Transverse colon (tissue), 4 donors: ENCODE results near the gene TCF3. TPM values are rescaled to one million over a fixed set of nuclear protein-coding genes. Genes with fewer than 3 reads are reported as not detected.
"Not testable (repeated sequence)": the region's sequence is repeated elsewhere in the genome, so short reads cannot be mapped to it uniquely, and the experiment has no call there.

Experiments used
- DNase-seq: peaks from one replicate; pipeline ENCODE4 v3.0.0-alpha.2; 2019
- H3K27ac ChIP-seq, 4 donors: fragments of 200-600 bp; sonication (generic); 2 replicates each; pipeline ENCODE4 v1.5.1; 2016 to 2018; ENCODE audit warnings: inconsistent platforms in 4 of 4
- H3K27me3 ChIP-seq: fragments of 200-600 bp; sonication (generic); 2 replicates; pipeline ENCODE4 v1.5.1; 2017; ENCODE audit warnings: inconsistent platforms
- H3K36me3 ChIP-seq, 4 donors: fragments of 200-600 bp; sonication (generic); 2 replicates each; pipeline ENCODE4 v1.5.1; 2017 to 2019; ENCODE audit warnings: inconsistent platforms in 4 of 4
- H3K4me1 ChIP-seq, 4 donors: fragments of 200-600 bp; sonication (generic); 2 replicates each; pipeline ENCODE4 v1.5.1; 2017 to 2020; ENCODE audit warnings: inconsistent platforms in 4 of 4
- H3K4me3 ChIP-seq, 4 donors: fragments of 200-600 bp; sonication (generic); 1 replicate in 1 of 4; 2 replicates in 3 of 4; pipeline versions ENCODE4 v1.5.1 to v1.6.1; 2017 to 2019; ENCODE audit warnings: inconsistent platforms in 4 of 4
- H3K9me3 ChIP-seq, 2 donors: fragments of 200-600 bp; sonication (generic); 2 replicates each; pipeline ENCODE4 v1.5.1; 2017 to 2019; ENCODE audit warnings: inconsistent platforms in 2 of 2
- EP300 ChIP-seq: sonication (generic); formaldehyde crosslinking; IDR thresholded peaks from one replicate; pipeline ENCODE4 v1.6.1; 2017; ENCODE audit warnings: antibody characterized with exemption, low read depth
- POLR2A ChIP-seq: fragments of 450-650 bp; IDR thresholded peaks from one replicate; pipeline ENCODE4 v1.6.1; 2016; ENCODE audit warnings: antibody characterized with exemption, mild to moderate bottlenecking, moderate library complexity
- POLR2AphosphoS5 ChIP-seq, 3 donors: sonication (generic); formaldehyde crosslinking; IDR thresholded peaks; one replicate each; pipeline ENCODE4 v1.6.1; 2016; ENCODE audit warnings: antibody characterized with exemption in 3 of 3
- WGBS, 2 donors: methylation state at CpG; one replicate each; pipeline ENCODE4 v1.1.5; 2018; ENCODE audit warnings: low coverage in 1 of 2; 5-methylcytosine and 5-hydroxymethylcytosine counted together
- in situ Hi-C, 4 donors: fragments of 200-750 bp; cut with MboI; loops; one replicate each; pipeline versions ENCODE4 v1.15.0 to v1.15.1; 2017; ENCODE audit warnings: low sequenced_read_pairs in 3 of 4, low pct_ligation_motif_present in 1 of 4, low pct_unique_long_range_greater_than_20kb in 1 of 4
- intact Hi-C: fragments of 100-400 bp; cut with DNase I; formaldehyde crosslinking; loops from one replicate; pipeline ENCODE4 v1.15.1; 2023; ENCODE audit warnings: low total_unique reads
- total RNA-seq, 4 donors: library from RNA; depleted of rRNA; stranded (reverse); fragments of >200 nt; gene quantifications; one replicate each; pipeline ENCODE4 v1.1.0, GENCODE V29; 2016
- TF ChIP-seq, protein P1 (sequence below), 5 experiments: fragments of 200-600 bp in 3 of 5; fragments of 450-650 bp in 2 of 5; sonication (generic) in 3 of 5; IDR thresholded peaks; 1 replicate in 2 of 5; 2 replicates in 3 of 5; pipeline ENCODE4 v1.5.1; 2016 to 2017; ENCODE audit warnings: antibody characterized with exemption in 5 of 5, inconsistent platforms in 3 of 5, mild to moderate bottlenecking in 2 of 5, moderate library complexity in 1 of 5

The TCF3 gene
- total RNA-seq, 4 donors from 2014 or later: 55.9 to 160 (median 79.7) TPM

- Histone ChIP-seq H3K4me1 (no peaks in the 10 kb centered on the region), H3K27me3 (peaks cover 53% of the 10 kb centered on the region), H3K36me3 (no peaks in the 10 kb centered on the region), H3K9me3 (no peaks in the 10 kb centered on the region), H3K27ac (no peak overlapping the region), H3K4me3 (no peak overlapping the region)
- 85% methylated on average over 19 of the region's 19 CpGs; no CpG with 5 or more reads in 1 of the 2 donors for WGBS, 2 donors
- no peak for DNase-seq
- no peak for TF ChIP-seq POLR2A
- TF ChIP-seq EP300: no peak
- no peak for TF ChIP-seq POLR2AphosphoS5 (IDR thresholded peaks at IDR 0.05)
- TF ChIP-seq, protein P1, sequence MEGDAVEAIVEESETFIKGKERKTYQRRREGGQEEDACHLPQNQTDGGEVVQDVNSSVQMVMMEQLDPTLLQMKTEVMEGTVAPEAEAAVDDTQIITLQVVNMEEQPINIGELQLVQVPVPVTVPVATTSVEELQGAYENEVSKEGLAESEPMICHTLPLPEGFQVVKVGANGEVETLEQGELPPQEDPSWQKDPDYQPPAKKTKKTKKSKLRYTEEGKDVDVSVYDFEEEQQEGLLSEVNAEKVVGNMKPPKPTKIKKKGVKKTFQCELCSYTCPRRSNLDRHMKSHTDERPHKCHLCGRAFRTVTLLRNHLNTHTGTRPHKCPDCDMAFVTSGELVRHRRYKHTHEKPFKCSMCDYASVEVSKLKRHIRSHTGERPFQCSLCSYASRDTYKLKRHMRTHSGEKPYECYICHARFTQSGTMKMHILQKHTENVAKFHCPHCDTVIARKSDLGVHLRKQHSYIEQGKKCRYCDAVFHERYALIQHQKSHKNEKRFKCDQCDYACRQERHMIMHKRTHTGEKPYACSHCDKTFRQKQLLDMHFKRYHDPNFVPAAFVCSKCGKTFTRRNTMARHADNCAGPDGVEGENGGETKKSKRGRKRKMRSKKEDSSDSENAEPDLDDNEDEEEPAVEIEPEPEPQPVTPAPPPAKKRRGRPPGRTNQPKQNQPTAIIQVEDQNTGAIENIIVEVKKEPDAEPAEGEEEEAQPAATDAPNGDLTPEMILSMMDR (IDR thresholded peaks at IDR 0.05): no peak
- intact Hi-C loops: no loop called here
- in situ Hi-C loops: loop anchor here in 1 of 4 donors (25.0 kb wide), 1 partner anchor 162 kb away; no protein-coding TSS in a partner anchor
These were observed 47.0 kb upstream of the TCF3 start for GRCh38 chr19:1699386-1699785.

DNA sequence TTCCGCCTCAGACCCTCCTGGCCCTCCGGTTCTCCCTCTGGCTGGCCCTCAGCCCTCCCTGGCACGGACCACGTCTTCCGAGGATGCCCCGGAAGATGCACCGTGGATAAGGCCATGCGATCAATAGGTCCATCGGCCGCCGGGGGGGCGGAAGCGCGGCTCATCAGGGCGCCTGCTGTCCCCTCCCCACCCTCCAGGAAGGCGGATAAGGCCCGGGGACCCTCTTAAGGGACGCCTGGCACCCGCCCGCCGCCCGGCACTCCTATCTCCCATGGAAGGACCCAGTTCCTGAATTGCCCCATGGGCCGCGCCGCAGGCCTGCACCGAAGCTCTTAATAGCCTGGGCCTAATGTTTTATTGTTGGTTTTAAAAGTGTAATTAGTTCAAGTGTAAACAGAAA lies 46.2 kb upstream of the TCF3 start:
- no peak overlapping the region for H3K27ac ChIP-seq
- in situ Hi-C loops (loop anchor here in 1 of 4 donors (25.0 kb wide), 1 partner anchor 161 kb away; no protein-coding TSS in a partner anchor), intact Hi-C loops (no loop called here)
- H3K4me3 ChIP-seq: no peak overlapping the region
- no peaks in the 10 kb centered on the region for H3K4me1 ChIP-seq
- no peak for DNase-seq
- H3K27me3 ChIP-seq: peaks cover 58% of the 10 kb centered on the region
- no peaks in the 10 kb centered on the region for H3K36me3 ChIP-seq
- no peak for TF ChIP-seq EP300
- TF ChIP-seq, protein P1 (IDR thresholded peaks at IDR 0.05): no peak
- no peak for TF ChIP-seq POLR2AphosphoS5 (IDR thresholded peaks at IDR 0.05)
- TF ChIP-seq POLR2A: no peak
- WGBS, 2 donors: 89% methylated on average over 25 of the region's 26 CpGs; no CpG with 5 or more reads in 1 of the 2 donors
- H3K9me3 ChIP-seq: no peaks in the 10 kb centered on the region

DNA sequence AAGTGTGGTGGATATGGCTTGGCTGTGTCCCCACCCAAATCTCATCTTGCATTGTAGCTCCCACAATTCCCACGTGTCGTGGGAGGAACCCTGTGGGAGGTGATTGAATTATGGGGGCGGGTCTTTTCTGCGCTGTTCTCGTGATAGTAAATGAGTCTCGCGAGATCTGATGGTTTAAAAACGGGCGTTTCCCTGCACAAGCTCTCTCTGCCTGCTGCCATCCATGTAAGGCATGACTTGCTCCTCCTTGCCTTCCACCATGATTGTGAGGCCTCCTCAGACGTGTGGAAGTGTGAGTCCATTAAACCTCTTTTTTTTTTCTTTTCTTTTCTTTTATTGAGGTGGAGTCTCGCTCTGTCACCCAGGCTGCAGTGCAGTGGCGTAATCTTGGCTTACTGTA lies 43.1 kb upstream of the TCF3 start:
- in situ Hi-C loops: loop anchor here in 1 of 4 donors (25.0 kb wide), 1 partner anchor 158 kb away; no protein-coding TSS in a partner anchor

GRCh38 chr19:1691589-1692290 lies 39.3 kb upstream of the TCF3 start:
- H3K9me3 ChIP-seq: no peaks in the 10 kb centered on the region
- TF ChIP-seq EP300 (no peak), POLR2A (no peak), POLR2AphosphoS5 (IDR thresholded peaks at IDR 0.05) (no peak)
- TF ChIP-seq, protein P1 (IDR thresholded peaks at IDR 0.05): no peak
- DNase-seq: no peak
- H3K36me3 ChIP-seq: no peaks in the 10 kb centered on the region
- intact Hi-C loops: no loop called here
- H3K4me1 ChIP-seq: no peaks in the 10 kb centered on the region
- in situ Hi-C loops: loop anchor here in 1 of 4 donors (25.0 kb wide), 1 partner anchor 154 kb away; no protein-coding TSS in a partner anchor
- 59% methylated on average over 18 of the region's 18 CpGs; no CpG with 5 or more reads in 1 of the 2 donors for WGBS, 2 donors
- H3K27ac ChIP-seq: no peak overlapping the region
- peaks cover 68% of the 10 kb centered on the region for H3K27me3 ChIP-seq
- H3K4me3 ChIP-seq: no peak overlapping the region

More for the DNA sequence above, 43.1 kb upstream of the TCF3 start:
- DNase-seq, H3K36me3 ChIP-seq, H3K27ac ChIP-seq, H3K9me3 ChIP-seq, H3K4me3 ChIP-seq, intact Hi-C loops, H3K4me1 ChIP-seq: not testable (repeated sequence)
- peaks cover 66% of the 10 kb centered on the region for H3K27me3 ChIP-seq
- 79 to 91% methylated on average over 3 to 12 of the region's 12 CpGs for WGBS, 2 donors
